Activated naive CD8-positive, alpha-beta T cell treated with anti-CD3 and anti-CD28 coated beads, Interleukin-2, amount 50 U/mL, for 16 hours (primary cell): Measurements from ENCODE around the gene POPDC3.
"Not testable (repeated sequence)": the region's sequence is repeated elsewhere in the genome, so short reads cannot be mapped to it uniquely, and the experiment has no call there.

Experiments used
- DNase-seq: peaks from one replicate; pipeline ENCODE4 v3.0.0-alpha.2; 2020; ENCODE audit warnings: low read depth, low spot score

The POPDC3 gene, protein sequence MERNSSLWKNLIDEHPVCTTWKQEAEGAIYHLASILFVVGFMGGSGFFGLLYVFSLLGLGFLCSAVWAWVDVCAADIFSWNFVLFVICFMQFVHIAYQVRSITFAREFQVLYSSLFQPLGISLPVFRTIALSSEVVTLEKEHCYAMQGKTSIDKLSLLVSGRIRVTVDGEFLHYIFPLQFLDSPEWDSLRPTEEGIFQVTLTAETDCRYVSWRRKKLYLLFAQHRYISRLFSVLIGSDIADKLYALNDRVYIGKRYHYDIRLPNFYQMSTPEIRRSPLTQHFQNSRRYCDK

DNA sequence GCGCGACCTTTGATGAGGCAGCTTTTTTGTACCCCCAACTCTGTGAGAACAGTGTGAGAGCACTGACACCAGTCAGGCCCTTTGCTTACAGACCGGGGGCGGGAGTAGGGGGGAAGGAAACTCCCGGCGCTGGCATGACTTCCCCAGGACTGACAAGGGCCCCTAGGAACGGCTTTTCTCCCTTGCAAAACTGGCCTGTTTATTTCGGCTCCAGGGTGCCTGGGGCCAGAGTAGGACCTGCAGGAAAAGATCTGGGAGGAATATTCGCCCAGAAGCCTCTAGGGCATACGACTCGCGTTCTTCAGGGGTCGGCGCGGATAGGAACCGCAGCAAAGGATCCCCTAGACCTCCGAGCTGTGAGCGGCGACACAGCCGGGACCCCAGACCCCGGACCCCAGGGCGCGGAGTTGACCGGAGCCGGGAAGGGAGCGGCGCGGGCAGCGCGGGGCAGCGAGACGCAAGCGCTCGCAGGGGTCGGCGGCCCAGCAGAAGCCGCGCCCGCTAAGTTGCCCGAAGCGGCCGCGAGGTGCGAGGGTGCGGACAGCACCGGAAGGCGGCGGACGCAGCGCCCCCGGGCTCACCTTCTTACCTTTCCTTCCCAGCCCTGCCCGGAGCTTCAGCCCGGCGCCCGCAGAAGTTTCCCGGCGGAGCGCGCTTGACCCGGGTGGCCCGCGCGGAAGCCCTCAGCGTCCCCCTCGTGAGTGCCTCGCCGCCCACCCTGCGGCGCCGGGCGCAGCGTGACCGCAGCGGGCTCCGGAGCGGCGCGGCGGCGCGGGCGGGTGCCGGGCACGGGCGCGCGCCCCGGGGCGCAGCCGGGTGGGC is at the start of gene POPDC3:
Gene POPDC3 (minus strand): TSS at position 771 of the 822 bp plus-strand sequence. CDS start 18,105 bp downstream, outside the sequence.
- DNase-seq = no peak

DNA sequence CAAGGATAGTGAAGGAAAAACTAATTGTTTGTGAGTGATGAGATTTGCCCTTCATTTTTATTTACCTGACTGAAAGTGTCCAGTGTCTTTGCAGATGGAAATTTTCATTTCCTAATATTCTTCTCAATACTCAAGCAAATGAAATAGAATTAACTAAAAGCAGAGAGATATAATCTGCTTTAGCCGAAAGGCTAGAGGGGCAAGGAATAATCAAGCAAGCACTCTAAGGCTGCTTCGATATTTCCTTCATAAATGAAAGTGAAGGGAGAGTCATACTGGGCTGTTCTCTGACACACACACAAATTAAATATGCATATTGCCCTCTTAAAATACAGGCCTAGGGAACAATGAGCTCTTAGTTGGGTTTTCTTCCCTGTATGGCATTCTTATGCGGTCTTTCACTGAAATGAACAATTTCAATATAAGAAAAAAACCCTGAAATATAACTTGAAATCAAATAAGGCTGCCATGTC is 47.5 kb upstream of the POPDC3 start:
- DNase-seq = no peak

DNA sequence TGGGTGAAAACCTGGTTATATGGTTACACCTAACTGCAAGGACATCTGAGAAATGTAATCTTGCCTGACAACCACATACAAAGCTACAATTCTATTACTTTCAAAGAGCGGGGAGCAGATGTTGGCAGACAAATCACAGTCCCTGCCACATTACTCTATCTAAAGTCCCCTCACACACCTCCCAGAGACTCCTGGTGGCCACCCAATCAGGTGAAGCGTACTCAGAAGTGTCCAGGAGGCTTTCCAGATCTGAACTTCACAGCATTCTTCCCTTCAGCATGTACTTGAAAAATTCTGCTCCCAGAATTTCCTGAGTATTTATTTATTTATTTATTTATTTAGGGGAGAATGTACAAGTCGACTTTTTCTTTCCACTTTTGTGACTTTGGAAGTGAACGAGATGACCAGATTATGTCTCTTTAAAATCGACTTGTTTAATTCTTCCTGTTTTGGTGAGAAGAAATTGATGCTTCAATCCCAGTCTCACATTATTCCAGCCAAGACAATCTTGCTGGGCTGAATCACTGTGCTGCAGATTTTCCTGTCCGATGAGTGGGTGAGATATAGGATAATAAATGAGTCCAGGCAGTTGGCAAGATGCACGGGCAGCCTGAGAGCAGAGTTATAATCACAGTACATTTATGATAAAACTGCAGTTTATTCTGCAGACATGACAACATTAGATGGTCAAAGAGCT is 46.9 kb upstream of the POPDC3 start:
- DNase-seq = no peak

DNA sequence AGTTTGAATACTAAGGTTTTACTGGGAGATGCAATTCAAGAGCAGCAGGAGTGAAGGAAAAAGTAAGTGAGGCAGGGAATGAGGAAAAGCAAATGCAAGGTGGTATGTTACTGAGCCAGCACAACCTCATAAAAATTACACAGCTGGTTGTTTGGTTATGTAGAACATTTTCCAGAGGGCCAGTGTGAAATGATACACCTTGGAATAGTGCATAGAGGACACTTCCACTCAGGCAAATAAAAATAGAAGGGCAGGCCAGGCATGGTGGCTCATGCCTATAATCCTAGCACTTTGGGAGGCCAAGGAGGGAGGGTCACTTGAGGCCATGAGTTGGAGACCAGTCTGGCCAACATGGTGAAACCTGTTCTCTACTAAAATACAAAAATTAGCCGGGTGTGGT is 43.4 kb upstream of the POPDC3 start:
- no peak for DNase-seq

DNA sequence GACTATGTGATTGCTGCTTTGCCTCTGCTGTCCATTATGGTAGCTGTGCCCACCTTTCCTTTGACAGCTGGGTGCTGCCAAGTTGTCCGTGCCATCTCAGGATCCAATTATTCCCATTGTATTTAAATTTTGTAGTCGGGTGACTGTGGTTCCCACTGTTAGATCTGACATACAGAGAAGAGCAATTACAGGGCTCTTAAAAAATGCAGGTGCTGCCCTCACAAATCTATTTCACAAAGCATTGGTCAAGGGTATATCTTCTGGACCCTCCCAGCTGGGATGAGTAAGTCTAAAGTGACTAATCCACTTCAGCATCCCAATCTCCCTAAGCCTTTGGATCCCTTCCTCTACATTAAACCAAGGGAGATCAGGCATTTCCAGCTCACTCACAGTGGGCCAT is 41.4 kb upstream of the POPDC3 start:
- DNase-seq = not testable (repeated sequence)

DNA sequence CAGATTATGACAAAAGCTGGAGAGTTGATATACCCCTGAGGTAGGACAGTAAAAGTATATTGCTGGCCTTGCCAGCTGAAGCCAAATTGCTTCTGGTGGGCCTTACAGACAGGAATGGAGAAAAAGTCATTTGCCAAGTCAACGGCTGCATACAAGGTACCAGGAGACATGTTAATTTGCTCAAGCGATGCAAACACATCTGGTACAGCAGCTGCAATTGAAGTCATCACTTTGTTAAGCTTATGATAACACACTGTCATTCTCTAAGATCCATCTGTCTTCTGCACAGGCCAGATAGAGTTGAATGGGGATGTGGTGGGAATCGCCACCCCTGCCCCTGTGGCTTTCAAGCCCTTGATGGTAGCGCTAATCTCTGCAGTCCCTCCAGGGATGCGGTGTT is 40.4 kb upstream of the POPDC3 start:
- DNase-seq = no peak

DNA sequence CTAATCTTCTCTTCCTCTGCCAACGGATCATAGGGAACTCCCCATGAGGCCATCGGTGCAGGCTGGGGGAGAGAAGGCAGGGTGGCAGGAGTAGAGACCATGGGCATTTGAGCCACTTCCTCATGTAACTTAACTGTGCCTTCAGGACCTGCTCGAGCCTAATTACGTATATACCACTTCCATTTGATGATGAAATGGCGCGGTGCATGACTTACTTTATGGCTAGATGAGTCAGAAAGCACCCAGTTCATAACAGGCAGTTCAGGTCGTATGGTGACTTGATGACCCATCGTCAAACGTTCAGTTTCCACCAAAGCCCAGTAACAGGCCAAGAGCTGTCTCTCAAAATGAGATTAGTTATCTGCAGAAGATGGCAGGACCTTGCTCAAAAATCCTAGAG is 39.4 kb upstream of the POPDC3 start:
- DNase-seq = not testable (repeated sequence)

DNA sequence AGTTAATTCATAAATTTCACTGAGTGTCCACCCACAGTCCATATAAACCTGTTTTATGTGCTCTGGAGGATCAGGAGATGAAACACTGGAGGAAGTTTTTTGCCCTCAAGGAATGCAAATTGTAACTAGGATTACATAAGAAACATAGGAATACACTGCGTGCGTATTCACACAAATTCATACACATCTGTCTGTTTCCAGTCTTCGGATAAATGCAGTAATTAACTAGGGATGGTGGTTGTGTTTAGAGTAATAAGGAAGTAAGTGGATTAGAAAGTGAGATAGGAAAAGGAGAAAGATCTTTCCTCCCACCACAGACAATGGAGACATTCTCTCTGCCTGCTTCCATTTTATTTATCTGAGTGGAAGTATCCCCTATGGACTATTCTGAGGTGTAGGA is 35.7 kb upstream of the POPDC3 start:
- DNase-seq = no peak

DNA sequence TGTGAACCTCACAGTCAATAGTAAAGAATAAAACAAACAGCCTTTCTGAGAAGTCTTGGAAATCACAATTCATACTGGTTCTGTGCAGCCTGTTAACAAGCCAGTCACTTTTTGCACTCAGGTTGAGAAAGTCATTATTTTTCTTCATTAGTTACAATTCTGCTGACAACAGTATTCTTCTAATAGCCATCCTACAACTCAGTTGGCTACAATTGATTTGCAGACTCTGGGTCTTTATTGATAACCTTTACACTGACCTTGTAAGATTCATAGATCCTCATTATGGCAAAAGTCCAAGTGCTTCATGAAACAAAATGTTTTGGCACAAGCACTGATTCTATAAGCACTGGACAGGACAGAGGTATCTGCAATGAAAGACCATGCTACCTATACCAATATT is 34.9 kb upstream of the POPDC3 start:
- no peak for DNase-seq

DNA sequence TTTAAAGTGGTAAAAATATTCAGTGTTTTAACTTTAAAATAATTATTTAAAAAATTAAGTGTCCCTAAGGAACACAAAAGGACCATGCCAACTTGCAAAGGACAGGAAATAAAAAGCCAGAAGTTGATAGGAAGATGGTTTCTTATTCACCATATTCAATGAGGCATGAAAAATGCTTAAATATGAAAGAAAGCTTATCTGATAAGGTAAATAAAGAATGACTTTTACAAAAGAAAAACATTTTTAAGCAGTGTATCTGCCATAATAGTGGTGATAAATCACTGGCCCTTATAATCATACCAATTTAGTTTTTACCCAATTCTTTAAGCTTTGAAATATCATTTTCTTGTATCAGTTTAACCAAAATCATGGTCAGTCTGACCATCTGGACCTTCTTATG is 33.5 kb upstream of the POPDC3 start:
- DNase-seq = no peak

DNA sequence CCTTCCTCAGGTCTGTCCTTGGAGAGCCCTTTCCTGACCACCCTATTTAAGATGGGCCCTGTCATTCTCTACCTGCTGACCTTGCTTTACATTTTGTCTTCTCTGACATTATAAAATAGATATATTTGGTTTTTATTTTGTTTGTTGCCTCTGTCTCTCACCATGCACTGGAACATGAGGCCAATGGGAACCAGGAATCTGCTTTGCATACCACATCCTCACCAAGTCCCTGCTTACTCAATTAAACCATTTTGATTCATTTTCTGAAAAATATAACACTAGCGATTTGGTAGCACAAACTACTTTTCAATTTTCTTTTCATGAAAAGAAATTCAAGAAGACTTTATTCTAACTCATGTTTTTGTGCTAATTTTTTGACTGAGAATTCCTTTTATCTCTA is 32.8 kb upstream of the POPDC3 start:
- no peak for DNase-seq

DNA sequence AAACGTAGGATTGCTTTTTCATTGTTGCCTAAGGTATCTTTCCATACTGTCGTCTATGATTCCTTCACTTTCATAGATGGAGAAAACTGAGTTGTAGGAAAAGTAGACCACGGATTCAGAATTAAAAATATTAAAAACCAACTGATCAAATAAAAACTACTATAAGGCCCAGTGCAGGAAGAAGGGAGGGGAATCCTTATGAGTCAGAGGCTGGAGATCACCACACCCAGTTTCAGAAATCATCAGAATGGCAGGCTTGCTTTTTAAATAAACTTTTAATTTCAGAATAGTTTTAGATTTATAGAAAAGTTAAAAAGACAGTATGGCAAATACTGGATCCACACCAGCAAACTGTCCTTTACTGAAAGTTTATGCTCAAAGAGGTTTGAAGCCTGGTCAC is 32.0 kb upstream of the POPDC3 start:
- no peak for DNase-seq

DNA sequence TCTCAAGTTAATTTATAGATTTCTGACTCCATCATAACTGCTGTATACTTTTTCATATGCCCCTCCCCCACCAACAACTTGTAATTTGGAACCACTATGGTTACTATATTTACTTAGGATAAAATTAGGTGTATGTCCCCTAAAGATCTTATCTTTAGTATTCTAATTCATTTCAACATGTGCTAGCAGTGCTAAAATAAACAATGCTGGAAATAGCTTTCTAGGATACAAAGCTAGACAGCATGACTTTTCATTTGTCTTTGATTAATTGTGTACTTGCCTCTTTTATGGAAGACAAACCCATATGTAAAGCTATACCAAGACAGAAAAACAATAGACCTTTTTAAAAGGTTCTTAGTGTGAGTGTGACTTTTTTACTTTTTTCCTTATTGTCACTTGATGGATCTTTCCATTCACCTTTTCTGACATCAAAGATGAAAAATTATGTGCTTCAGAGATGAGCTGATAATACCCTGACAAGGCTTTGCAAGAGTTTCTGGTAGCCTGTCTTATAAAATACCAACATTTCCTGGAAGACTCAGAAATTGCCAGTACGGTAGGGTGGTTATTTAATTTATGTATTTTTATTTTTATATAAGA is 31.2 kb upstream of the POPDC3 start:
- no peak for DNase-seq

DNA sequence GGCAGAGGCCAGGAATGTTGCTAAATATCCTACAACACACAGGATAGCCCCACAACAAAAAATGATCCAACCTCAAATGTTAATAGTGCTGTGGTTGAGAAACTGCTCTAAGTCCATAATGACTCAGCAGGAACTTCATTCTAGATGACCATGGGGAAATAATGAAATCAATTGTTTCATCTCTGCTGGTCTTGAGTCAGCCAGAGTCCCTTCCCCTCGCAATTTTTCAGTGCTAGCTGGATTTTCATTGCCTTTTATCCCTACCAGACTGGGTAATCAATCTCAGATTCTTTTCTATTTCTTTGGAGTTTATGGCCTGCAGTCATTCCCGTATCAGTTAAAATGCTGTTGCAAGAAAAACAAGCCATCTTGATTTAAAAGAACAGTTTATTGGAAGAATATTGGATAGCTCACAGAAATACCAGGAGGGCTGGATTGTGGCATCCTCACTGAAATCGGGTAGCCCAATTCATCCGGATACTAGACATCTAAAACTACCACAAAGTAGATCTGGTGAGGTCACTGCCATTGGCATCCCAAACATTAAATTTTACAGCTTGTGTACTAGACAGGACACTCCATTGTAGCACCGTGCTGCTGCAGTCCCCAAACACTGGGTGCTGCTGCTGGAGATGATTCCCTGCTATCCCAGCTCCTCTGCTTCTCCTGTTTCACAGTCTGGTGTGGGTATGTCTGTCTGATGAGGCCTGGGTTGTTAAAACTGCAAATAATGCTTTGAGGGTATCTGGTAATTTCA is 30.3 kb upstream of the POPDC3 start:
- DNase-seq = no peak

DNA sequence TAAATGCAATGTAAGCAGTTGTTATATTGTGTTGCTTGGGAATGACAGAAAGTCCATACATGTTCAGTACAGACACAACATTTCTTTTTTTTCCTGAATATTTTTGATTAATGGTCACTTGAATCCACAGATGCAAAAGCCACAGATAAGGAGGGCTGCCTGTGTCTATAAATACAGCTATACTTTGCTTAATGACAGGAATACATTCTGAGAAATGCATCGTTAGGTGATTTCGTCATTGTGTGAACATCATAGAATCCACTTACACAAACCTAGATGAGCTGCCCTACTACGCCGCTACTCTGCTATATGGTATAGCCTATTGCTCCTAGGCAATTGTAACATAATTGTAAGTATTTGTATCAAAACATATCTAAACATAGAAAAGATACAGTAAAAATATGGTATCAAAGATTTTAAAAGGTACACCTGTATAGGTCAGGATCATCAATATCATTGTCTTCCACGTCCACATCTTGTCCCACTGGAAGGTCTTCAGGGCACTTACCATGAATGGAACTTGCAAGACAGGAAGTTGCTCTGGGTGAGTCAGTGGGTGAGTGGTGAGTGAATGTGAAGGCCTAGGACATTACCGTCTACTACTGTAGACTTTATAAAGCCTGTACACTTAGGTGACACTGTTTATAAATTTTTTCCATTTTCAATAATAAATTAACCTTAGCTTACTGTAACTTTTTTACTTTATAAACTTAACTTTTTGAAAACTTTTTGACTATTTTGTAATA is 27.9 kb upstream of the POPDC3 start:
- DNase-seq = no peak

DNA sequence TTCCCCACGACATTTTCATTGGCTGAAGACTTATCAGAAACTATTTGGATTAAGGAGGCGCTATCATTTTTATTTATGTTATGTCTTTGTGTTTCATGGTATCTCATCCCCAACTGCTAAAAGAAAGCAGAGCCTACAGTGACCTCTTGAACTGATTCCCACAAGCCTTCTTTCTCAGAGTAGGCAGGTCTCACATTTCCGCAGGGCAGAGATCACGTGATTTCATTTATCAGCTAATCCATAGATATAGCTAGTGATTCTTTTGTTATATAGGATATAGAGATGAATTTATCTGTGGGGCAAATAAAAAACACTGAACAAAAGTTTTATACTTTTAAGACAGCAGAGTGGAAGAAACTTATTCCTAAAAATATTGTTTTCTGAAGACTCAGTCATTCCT is 25.0 kb upstream of the POPDC3 start:
- DNase-seq = no peak

DNA sequence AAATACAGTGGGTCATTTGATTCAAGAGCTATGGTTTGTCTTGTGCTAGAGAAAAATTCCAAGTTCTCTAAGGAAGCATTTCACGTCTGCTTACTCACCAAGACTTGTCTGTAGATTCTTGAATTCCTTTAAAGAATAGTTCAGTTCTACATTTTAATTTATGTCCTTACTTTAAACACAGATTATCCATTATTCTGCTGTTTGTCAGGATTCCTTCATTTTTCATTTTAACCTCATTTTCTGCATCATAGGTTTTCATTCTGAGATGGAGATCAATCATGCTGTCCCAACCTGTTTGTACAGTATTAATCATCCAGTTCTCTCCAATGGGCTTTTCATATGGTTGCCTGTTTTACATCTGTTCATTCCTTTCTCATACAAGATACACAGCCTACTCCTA is 24.5 kb upstream of the POPDC3 start:
- no peak for DNase-seq

DNA sequence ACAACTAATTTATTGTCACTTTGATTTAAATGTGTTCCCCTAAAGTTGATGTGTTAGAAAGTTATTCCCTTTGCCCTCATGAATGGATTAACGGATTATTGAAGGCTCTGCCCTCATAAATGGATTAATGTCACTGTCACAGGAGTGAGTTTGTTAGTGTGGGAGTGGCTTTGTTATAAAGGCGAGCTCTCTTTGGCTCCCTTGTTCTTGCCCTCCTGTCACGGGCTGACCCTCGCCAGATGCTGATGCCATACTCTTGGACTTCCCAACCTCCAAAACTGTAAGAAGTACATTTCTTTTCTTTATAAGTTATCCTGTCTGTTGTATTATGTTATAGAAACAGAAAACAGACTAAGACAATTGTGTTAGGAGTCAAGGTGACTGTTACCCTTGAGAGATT is 22.7 kb upstream of the POPDC3 start:
- DNase-seq = no peak

DNA sequence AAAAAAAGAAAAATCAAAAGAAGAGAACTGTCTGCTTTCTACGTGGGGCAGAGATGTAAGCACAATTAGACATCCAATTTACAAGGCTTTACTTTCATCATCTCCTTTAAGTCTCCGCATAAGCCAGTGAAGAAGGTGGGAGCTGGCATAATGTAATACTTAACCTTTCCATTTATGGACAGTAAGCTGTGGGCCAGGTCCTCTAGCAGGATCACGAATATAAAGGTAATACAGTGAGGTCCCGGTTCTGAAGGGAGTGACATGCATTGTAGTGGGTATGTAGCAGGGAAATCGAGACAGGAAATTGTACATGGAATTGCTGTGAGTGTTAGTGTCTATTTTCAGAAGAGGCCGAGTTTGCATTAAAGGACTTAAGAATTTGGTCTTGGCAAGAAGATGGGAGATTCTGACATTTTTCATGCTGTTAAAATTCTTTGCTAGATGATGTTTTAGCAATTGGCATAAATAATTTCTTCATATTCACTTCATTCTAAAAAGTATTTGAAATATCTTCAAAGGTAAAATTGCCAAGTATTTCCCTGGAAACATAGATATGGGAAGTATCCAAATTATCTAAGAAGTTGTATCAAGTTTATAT is 20.4 kb upstream of the POPDC3 start:
- DNase-seq = no peak

DNA sequence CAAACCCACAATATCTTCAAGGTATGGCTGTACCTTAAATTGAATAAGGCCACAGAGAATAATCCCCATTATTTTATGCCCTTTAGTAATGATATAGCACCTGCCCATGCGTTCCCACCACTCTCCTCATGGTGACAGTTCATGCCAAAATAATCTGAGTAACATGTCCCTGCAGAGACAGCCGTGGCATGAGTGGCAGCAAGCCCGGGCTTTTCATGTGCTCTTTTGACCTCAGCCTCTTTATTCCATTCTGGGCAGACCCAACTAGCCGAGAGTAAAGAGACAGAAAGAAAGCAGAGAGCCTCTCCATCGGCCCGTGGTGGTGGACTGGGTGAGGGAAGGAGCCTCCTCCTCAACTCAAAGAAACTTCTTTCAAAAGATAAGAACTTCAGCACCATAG is 19.9 kb upstream of the POPDC3 start:
- no peak for DNase-seq
